Neural cell (in vitro differentiated cells): ENCODE data around the gene ITGB6. TPM values are rescaled to one million over a fixed set of nuclear protein-coding genes. Genes with fewer than 3 reads are reported as not detected.

Experiments
- H2AFZ ChIP-seq: fragments of 200-600, 300-800 bp; sonication (generic), shearing (Covaris generic); 2 replicates; pipeline ENCODE4 v1.6.0; 2014; ENCODE audit warnings: low read depth, mild to moderate bottlenecking, antibody characterized with exemption, low read length, moderate library complexity
- H3F3A ChIP-seq: fragments of 200-600 bp; shearing (Covaris generic); 2 replicates; pipeline ENCODE4 v1.6.1; 2016; ENCODE audit warnings: mild to moderate bottlenecking, moderate library complexity, mixed read lengths, antibody characterized with exemption, low read length; ENCODE audit not compliant: insufficient read depth, poor library complexity, severe bottlenecking
- H3K27ac ChIP-seq: fragments of 200-600, 300-800 bp; sonication (generic), shearing (Covaris generic); 2 replicates; pipeline ENCODE4 v1.5.1; 2014; ENCODE audit warnings: mild to moderate bottlenecking, low read length, moderate library complexity
- H3K27me3 ChIP-seq: fragments of 300-800, 200-600 bp; sonication (generic), shearing (Covaris generic); 2 replicates; pipeline ENCODE4 v1.6.0; 2014; ENCODE audit warnings: mild to moderate bottlenecking, low read depth, low read length, moderate library complexity; ENCODE audit not compliant: insufficient read depth
- H3K36me3 ChIP-seq: fragments of 300-800, 200-600 bp; sonication (generic), shearing (Covaris generic); 2 replicates; pipeline ENCODE4 v1.5.1; 2014; ENCODE audit warnings: mild to moderate bottlenecking, antibody characterized with exemption, low read length, moderate library complexity; ENCODE audit not compliant: insufficient read depth
- H3K4me2 ChIP-seq: fragments of 300-800, 200-600 bp; sonication (generic), shearing (Covaris generic); 2 replicates; pipeline ENCODE4 v1.6.0; 2014; ENCODE audit warnings: mild to moderate bottlenecking, low read length
- H3K4me3 ChIP-seq: fragments of 300-800, 200-600 bp; sonication (generic), shearing (Covaris generic); 2 replicates; pipeline ENCODE4 v1.5.1; 2014; ENCODE audit warnings: mild to moderate bottlenecking, low read length, moderate library complexity
- H3K79me2 ChIP-seq: fragments of 200-600 bp; shearing (Covaris generic); replicated peaks from 2 replicates; pipeline ENCODE4 v1.6.0; 2014; ENCODE audit warnings: mild to moderate bottlenecking, low read length, moderate library complexity; ENCODE audit not compliant: insufficient read depth
- H3K9ac ChIP-seq: fragments of 300-800, 200-600 bp; sonication (generic), shearing (Covaris generic); 2 replicates; pipeline ENCODE4 v1.6.1; 2016; ENCODE audit warnings: mild to moderate bottlenecking, low read length, mixed read lengths
- H3K9me2 ChIP-seq: fragments of 200-600 bp; shearing (Covaris generic); 2 replicates; pipeline ENCODE4 v1.6.1; 2016; ENCODE audit warnings: mild to moderate bottlenecking, low read length, mixed read lengths; ENCODE audit not compliant: insufficient read depth
- H3K9me3 ChIP-seq: fragments of 200-600, 300-800 bp; sonication (generic), shearing (Covaris generic); 2 replicates; pipeline ENCODE4 v1.6.1; 2016; ENCODE audit warnings: mild to moderate bottlenecking, mixed run types, low read length, moderate library complexity, mixed read lengths
- H4K20me1 ChIP-seq: fragments of 200-600 bp; shearing (Covaris generic); 2 replicates; pipeline ENCODE4 v1.6.1; 2016; ENCODE audit warnings: mild to moderate bottlenecking, mixed run types; ENCODE audit not compliant: insufficient read depth
- EP300 ChIP-seq: fragments of 450-650 bp; conservative IDR thresholded peaks from 2 replicates; pipeline ENCODE4 v1.6.1; 2014; ENCODE audit warnings: antibody characterized with exemption, mild to moderate bottlenecking, moderate library complexity; ENCODE audit not compliant: poor library complexity, severe bottlenecking
- EZH2 ChIP-seq: fragments of 200-600, 300-800 bp; shearing (Covaris generic), sonication (generic); IDR thresholded peaks from 2 replicates; pipeline ENCODE4 v1.6.1; 2014; ENCODE audit warnings: antibody characterized with exemption, low read length, borderline replicate concordance, mild to moderate bottlenecking; ENCODE audit not compliant: insufficient read depth, poor library complexity, severe bottlenecking
- MXI1 ChIP-seq: fragments of 450-650 bp; conservative IDR thresholded peaks from 2 replicates; pipeline ENCODE4 v1.6.1; 2014; ENCODE audit warnings: antibody characterized with exemption, mild to moderate bottlenecking; ENCODE audit not compliant: poor library complexity, severe bottlenecking
- POLR2AphosphoS5 ChIP-seq: IDR thresholded peaks from 2 replicates; pipeline ENCODE4 v1.6.1; 2012
- RAD21 ChIP-seq: fragments of 450-650 bp; conservative IDR thresholded peaks from 2 replicates; pipeline ENCODE4 v1.6.1; 2014; ENCODE audit warnings: antibody characterized with exemption, mild to moderate bottlenecking, moderate library complexity
- SMC3 ChIP-seq: fragments of 450-650 bp; conservative IDR thresholded peaks from 2 replicates; pipeline ENCODE4 v1.6.1; 2014; ENCODE audit warnings: antibody characterized with exemption, mild to moderate bottlenecking, moderate library complexity; ENCODE audit not compliant: poor library complexity
- TAF1 ChIP-seq: IDR thresholded peaks from 2 replicates; pipeline ENCODE4 v1.6.1; 2012; ENCODE audit warnings: low read depth
- polyA plus RNA-seq: library from polyadenylated mRNA; depleted of rRNA; stranded (reverse); fragments of >200 nt; gene quantifications from 2 replicates; pipeline ENCODE4 v1.2.3, GENCODE V29; 2014
- TF ChIP-seq, protein P1 (sequence below): fragments of 450-650 bp; IDR thresholded peaks from 2 replicates; pipeline ENCODE4 v1.5.1; 2014; ENCODE audit warnings: antibody characterized with exemption, mild to moderate bottlenecking, moderate library complexity; ENCODE audit not compliant: poor library complexity, severe bottlenecking
- TF ChIP-seq, protein P2 (sequence below): IDR thresholded peaks from 2 replicates; pipeline ENCODE4 v1.6.1; 2012; ENCODE audit warnings: borderline replicate concordance

ITGB6 gene
- polyA plus RNA-seq, 1 donor from 2014 or later, result 8.3 TPM

GRCh38 chr2:160220545-160221009 lies 20.5 kb upstream of the ITGB6 start:
- Histone ChIP-seq H2AFZ (no peak overlapping the region), H3K4me3 (no peak overlapping the region), H3K4me2 (no peak overlapping the region), H3K79me2 (no peaks in the 10 kb centered on the region), H3F3A (no peaks in the 10 kb centered on the region), H3K36me3 (no peaks in the 10 kb centered on the region), H3K9ac (no peak overlapping the region), H3K9me3 (no peaks in the 10 kb centered on the region), H3K27ac (no peak overlapping the region), H4K20me1 (no peaks in the 10 kb centered on the region), H3K9me2 (no peaks in the 10 kb centered on the region), H3K27me3 (no peaks in the 10 kb centered on the region)
- no peak for TF ChIP-seq EZH2
- TF ChIP-seq RAD21, result no peak
- TF ChIP-seq MXI1, result no peak
- no peak for TF ChIP-seq TAF1
- TF ChIP-seq, protein P1, sequence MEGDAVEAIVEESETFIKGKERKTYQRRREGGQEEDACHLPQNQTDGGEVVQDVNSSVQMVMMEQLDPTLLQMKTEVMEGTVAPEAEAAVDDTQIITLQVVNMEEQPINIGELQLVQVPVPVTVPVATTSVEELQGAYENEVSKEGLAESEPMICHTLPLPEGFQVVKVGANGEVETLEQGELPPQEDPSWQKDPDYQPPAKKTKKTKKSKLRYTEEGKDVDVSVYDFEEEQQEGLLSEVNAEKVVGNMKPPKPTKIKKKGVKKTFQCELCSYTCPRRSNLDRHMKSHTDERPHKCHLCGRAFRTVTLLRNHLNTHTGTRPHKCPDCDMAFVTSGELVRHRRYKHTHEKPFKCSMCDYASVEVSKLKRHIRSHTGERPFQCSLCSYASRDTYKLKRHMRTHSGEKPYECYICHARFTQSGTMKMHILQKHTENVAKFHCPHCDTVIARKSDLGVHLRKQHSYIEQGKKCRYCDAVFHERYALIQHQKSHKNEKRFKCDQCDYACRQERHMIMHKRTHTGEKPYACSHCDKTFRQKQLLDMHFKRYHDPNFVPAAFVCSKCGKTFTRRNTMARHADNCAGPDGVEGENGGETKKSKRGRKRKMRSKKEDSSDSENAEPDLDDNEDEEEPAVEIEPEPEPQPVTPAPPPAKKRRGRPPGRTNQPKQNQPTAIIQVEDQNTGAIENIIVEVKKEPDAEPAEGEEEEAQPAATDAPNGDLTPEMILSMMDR, result no peak
- no peak for TF ChIP-seq EP300
- TF ChIP-seq SMC3, result no peak
- TF ChIP-seq POLR2AphosphoS5, result no peak
- TF ChIP-seq, protein P2, sequence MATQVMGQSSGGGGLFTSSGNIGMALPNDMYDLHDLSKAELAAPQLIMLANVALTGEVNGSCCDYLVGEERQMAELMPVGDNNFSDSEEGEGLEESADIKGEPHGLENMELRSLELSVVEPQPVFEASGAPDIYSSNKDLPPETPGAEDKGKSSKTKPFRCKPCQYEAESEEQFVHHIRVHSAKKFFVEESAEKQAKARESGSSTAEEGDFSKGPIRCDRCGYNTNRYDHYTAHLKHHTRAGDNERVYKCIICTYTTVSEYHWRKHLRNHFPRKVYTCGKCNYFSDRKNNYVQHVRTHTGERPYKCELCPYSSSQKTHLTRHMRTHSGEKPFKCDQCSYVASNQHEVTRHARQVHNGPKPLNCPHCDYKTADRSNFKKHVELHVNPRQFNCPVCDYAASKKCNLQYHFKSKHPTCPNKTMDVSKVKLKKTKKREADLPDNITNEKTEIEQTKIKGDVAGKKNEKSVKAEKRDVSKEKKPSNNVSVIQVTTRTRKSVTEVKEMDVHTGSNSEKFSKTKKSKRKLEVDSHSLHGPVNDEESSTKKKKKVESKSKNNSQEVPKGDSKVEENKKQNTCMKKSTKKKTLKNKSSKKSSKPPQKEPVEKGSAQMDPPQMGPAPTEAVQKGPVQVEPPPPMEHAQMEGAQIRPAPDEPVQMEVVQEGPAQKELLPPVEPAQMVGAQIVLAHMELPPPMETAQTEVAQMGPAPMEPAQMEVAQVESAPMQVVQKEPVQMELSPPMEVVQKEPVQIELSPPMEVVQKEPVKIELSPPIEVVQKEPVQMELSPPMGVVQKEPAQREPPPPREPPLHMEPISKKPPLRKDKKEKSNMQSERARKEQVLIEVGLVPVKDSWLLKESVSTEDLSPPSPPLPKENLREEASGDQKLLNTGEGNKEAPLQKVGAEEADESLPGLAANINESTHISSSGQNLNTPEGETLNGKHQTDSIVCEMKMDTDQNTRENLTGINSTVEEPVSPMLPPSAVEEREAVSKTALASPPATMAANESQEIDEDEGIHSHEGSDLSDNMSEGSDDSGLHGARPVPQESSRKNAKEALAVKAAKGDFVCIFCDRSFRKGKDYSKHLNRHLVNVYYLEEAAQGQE, result no peak

GRCh38 chr2:160220026-160220425 lies 20.0 kb upstream of the ITGB6 start:
- no peaks in the 10 kb centered on the region for H3K36me3 ChIP-seq
- H2AFZ ChIP-seq, result no peak overlapping the region
- H3K9ac ChIP-seq, result no peak overlapping the region
- H3K9me2 ChIP-seq, result no peaks in the 10 kb centered on the region
- no peaks in the 10 kb centered on the region for H3K27me3 ChIP-seq
- H3K4me2 ChIP-seq, result no peak overlapping the region
- H3K4me3 ChIP-seq, result no peak overlapping the region
- H3K27ac ChIP-seq, result no peak overlapping the region
- no peak for TF ChIP-seq MXI1
- TF ChIP-seq RAD21, result no peak
- TF ChIP-seq TAF1, result no peak
- TF ChIP-seq, protein P2, result no peak
- TF ChIP-seq, protein P1, result no peak
- TF ChIP-seq POLR2AphosphoS5, result no peak
- TF ChIP-seq SMC3, result no peak
- no peak for TF ChIP-seq EP300
- no peaks in the 10 kb centered on the region for H3F3A ChIP-seq
- no peaks in the 10 kb centered on the region for H4K20me1 ChIP-seq
- no peaks in the 10 kb centered on the region for H3K79me2 ChIP-seq
- no peaks in the 10 kb centered on the region for H3K9me3 ChIP-seq
